ENCODE results near the gene AEN. TPM values are rescaled to one million over a fixed set of nuclear protein-coding genes. Genes with fewer than 3 reads are reported as not detected.
"Not testable (repeated sequence)": the region's sequence is repeated elsewhere in the genome, so short reads cannot be mapped to it uniquely, and the experiment has no call there.

AEN gene
- total RNA-seq, 1 donor, result 36.6 TPM

- DNase-seq (ENCODE audit: low read depth), result no peak
- TF ChIP-seq, protein P1, sequence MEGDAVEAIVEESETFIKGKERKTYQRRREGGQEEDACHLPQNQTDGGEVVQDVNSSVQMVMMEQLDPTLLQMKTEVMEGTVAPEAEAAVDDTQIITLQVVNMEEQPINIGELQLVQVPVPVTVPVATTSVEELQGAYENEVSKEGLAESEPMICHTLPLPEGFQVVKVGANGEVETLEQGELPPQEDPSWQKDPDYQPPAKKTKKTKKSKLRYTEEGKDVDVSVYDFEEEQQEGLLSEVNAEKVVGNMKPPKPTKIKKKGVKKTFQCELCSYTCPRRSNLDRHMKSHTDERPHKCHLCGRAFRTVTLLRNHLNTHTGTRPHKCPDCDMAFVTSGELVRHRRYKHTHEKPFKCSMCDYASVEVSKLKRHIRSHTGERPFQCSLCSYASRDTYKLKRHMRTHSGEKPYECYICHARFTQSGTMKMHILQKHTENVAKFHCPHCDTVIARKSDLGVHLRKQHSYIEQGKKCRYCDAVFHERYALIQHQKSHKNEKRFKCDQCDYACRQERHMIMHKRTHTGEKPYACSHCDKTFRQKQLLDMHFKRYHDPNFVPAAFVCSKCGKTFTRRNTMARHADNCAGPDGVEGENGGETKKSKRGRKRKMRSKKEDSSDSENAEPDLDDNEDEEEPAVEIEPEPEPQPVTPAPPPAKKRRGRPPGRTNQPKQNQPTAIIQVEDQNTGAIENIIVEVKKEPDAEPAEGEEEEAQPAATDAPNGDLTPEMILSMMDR (IDR thresholded peaks at IDR 0.05; ENCODE audit: insufficient read depth, low read length), result no peak
- H3K4me3 ChIP-seq (ENCODE audit: low read depth, low read length), result no peak overlapping the region
Measured at GRCh38 chr15:88630798-88631463, 9.8 kb downstream of the AEN start.

DNA sequence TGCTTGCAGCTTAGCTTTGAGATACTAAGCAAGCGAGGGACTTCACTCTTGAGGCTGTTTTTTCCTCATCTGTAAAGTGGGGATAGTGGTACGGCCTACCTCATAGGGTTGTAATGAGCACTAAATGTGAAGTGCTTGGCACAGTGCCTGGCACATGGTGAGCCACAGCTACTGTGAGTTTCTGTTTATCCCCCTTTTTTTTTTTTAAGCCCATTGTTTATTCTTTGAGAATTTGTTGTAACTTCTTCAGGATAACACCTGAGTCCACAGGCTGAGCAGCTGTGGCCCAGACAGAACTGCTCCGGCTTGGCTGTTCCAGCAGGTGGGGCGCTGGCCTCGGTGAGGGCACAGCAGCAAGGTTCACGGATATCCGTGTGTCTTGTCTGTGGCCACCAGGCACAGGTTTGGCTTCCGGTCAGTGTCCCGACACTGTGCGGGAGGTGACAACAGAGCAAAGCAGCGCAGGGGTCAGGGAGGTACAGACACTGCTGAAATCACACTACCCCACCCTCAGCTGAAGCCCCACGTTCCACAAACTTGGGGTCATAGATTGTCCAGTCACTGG, 10.4 kb downstream of the AEN start:
- DNase-seq (ENCODE audit: low read depth), result no peak
- TF ChIP-seq, protein P1 (IDR thresholded peaks at IDR 0.05; ENCODE audit: insufficient read depth, low read length), result no peak
- no peak overlapping the region for H3K4me3 ChIP-seq (ENCODE audit: low read depth, low read length)

- not testable (repeated sequence) for DNase-seq (ENCODE audit: low read depth)
Measured at GRCh38 chr15:88632797-88633196, 11.7 kb downstream of the AEN start.

DNA sequence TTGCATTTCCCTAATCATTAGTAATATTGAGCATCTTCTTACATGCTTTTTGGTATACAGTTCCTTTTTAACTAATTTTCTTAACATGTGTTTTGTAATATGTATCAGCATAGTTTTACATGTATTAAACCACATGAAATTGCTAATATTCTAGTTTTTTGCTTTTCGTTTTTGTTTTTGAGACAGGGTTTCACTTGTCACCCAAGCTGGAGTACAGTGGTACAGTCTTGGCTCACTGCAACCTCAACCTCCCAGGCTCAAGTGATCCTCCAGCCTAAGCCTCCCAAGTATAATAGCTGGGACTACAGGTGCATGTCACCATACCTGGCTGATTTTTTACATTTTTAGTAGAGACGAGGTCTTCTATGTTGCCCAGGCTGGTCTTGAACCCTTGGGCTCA, 13.3 kb downstream of the AEN start:
- no peak for DNase-seq (ENCODE audit: low read depth)
- H3K4me3 ChIP-seq (ENCODE audit: low read depth, low read length), result no peak overlapping the region
- TF ChIP-seq, protein P1 (IDR thresholded peaks at IDR 0.05; ENCODE audit: insufficient read depth, low read length), result no peak

More at GRCh38 chr15:88632797-88633196, 11.7 kb downstream of the AEN start:
- not testable (repeated sequence) for H3K4me3 ChIP-seq (ENCODE audit: low read depth, low read length)

DNA sequence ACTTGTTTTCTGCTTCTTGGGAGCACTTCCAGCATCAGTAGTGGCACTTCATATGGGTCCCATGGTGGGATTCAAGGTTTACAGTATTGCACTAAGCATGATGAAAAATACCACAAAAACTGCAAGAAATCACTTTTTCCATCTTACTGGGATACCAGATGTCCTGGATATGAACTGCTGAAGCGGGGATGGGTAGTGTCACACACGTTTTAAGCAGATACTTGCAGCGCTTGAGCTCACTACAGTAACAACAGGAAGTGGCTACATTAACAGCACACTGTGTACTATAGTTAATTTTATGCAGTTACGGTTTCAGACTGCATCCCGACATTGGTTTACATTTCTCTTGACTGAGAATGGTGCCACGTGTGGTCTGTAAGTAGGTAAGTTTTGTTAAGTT, 14.2 kb downstream of the AEN start:
- TF ChIP-seq, protein P1 (IDR thresholded peaks at IDR 0.05; ENCODE audit: insufficient read depth, low read length), result no peak
- no peak for DNase-seq (ENCODE audit: low read depth)
- no peak overlapping the region for H3K4me3 ChIP-seq (ENCODE audit: low read depth, low read length)

DNA sequence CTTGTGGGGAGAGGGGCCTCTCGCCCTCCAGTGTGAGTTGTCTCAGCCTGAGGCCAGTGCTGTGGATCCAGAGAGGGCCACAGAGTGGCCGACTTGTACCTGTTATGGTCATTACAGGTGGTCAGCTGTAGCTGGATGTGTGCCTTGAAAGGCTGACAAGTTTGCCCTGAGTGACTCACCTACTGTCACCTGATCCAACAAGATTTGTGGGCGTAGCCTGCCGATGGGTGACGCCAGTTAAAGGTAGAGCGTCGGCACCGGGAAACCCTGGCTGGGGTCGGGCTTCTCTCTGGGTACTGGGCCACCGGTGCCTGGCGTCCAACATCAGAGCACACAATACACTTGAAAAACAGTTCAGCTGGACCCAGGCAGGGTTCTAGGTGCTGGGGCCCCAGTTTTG, 14.9 kb downstream of the AEN start:
- H3K4me3 ChIP-seq (ENCODE audit: low read depth, low read length), result no peak overlapping the region
- TF ChIP-seq, protein P1 (IDR thresholded peaks at IDR 0.05; ENCODE audit: insufficient read depth, low read length), result no peak
- DNase-seq (ENCODE audit: low read depth), result no peak

DNA sequence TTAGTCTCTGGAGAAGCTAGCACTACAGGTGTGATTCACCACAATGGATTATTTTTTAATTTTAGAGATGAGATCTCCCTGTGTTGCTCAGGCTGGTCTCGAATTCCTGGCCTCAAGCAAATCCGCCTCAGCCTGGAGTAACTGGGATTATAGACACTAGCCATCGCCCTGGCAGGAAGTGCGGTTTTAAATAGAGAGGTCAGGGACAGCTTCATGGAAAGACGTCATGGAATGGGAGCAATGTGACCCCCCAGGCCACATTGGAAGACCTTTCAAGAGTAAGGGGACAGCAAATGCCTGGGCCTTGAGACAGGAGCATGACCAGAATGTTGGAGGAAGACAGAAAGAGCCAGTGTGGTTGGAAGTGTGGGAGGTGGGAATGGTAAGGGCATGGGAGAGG, 15.5 kb downstream of the AEN start:
- TF ChIP-seq, protein P1 (IDR thresholded peaks at IDR 0.05; ENCODE audit: insufficient read depth, low read length), result no peak
- no peak for DNase-seq (ENCODE audit: low read depth)
- H3K4me3 ChIP-seq (ENCODE audit: low read depth, low read length), result no peak overlapping the region

Data from fibroblast of the aortic adventitia (primary cell).